HG02840 (cell line): ENCODE data around the gene ZNF24.
A peak's percentile ranks its signal among the peaks of the same experiment; 100 is the strongest.

Experiments
- ATAC-seq: cut with Tn5 transposase; IDR thresholded peaks from one replicate; pipeline ENCODE4 v1.9.1; 2021; ENCODE audit warnings: mild to moderate bottlenecking, moderate library complexity, moderate number of reproducible peaks; ENCODE audit not compliant: unreplicated experiment, low FRiP score

The ZNF24 gene

GRCh38 chr18:35306588-35307250 is 37.5 kb downstream of the ZNF24 start:
- ATAC-seq: no peak

DNA sequence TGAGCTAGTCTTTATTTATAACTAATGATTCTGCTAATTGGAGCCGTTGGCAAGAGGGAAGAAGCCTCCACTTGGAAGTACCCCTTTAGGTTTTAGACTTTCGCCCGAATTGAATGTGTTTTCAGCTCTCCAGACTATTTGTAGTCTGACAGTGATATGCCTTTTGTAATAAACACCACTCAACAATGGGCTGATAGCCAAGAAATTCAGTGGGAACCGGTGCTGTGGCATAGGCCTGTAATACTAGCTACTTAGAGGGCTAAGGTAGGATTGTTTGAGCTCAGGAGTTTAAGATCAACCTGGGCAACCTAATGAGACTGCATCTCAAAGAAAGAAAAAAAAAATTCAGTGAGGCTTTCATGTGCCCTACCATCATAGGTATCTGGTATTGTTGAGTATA is 40.6 kb downstream of the ZNF24 start:
- no peak for ATAC-seq

- ATAC-seq: no peak
Observed at GRCh38 chr18:35296060-35296459, 48.2 kb downstream of the ZNF24 start.

- no peak for ATAC-seq
Observed at GRCh38 chr18:35291166-35291565, 53.1 kb downstream of the ZNF24 start.

DNA sequence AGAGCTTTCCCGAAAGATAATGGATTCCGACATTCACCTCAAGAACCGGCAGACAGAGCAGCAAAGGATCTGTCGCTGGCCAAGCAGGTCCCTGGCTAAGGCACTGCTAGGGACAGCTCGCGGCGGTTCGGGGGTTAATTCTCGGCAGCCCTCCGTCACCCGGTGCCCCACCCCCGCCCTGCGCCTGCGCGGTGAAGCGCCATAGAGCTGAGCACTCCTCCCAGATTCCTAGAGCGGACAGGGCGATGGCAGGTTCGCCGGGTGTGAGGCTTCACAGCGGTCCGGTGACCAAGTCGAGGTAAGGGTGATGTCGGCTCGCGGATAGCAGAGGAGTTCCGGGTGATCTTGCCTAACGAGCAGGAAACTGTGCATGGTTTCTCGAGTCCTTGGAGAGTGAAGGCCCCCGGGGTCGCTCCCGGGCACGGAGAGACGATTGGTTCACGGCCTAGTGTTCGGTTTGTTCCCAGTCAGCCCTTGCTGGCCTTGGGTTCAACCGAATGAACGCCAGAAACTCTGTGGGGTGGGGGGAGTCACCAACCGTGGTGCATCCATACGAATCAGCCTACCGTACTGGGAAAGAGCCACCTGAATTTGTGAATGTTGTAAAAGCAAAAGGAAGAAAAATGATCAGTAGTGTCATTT is 54.0 kb downstream of the ZNF24 start, which contains the start of gene ZSCAN30:
Gene ZSCAN30 (minus strand): TSS at position 136 of the 642 bp plus-strand sequence. CDS start 25,877 bp downstream, outside the sequence.
- peak; percentile 95 for ATAC-seq

DNA sequence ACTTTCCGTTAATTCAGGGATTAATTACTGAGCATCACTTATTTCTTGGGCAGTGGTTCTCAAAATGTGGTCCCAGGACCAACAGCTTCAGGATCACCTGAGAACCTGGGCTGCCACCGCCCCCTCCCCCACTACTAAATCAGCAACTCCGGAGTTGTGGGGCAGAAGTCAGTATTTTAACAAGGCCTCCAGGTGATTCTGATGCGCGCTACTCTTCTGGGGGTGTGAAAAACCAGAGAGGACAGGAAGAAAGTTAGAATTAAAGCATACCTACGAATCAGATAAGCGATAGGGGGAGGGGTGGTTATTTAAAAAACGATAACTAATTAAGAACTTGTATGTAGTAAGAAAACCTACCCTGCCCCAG is 54.5 kb downstream of the ZNF24 start:
- ATAC-seq: peak; percentile 34

DNA sequence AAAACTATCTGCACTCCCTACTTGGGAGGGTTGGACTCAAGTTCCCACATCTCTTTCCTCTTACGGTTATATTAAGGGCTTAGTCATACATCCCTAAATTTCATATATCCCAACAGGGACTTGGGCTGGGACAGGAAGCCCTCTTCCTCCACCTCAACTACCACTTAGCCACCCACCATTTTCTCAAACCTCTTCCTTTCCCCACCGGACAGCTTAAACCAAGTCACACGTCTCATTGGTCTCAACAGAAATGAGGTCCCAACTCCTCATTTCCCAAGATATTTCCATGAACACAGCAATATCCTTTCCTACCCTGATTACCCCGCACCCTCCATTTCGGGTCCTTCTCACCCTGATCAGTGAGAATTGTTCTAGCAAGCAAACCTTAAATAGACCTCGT is 54.9 kb downstream of the ZNF24 start:
- peak; percentile 9 for ATAC-seq

GRCh38 chr18:35284841-35285240 is 59.4 kb downstream of the ZNF24 start:
- no peak for ATAC-seq

- ATAC-seq: no peak
Observed at GRCh38 chr18:35283923-35284794, 60.1 kb downstream of the ZNF24 start.

GRCh38 chr18:35282353-35282752 is 61.9 kb downstream of the ZNF24 start:
- no peak for ATAC-seq
